Smooth muscle cell (in vitro differentiated cells): ENCODE measurements around the gene P2RX3. TPM values are rescaled to one million over a fixed set of nuclear protein-coding genes. Genes with fewer than 3 reads are reported as not detected.

Source experiments
- DNase-seq: peaks from one replicate; lab custom pipeline; 2025; ENCODE audit not compliant: unreplicated experiment; lab: John Stamatoyannopoulos, UW
- H2AFZ ChIP-seq: fragments of 200-600 bp; sonication (generic); 2 replicates; pipeline ENCODE4 v1.6.0; 2016; ENCODE audit warnings: antibody characterized with exemption, low read depth, mild to moderate bottlenecking
- H3F3A ChIP-seq: fragments of 200-600 bp; sonication (generic); 2 replicates; pipeline ENCODE4 v1.6.0; 2017; ENCODE audit warnings: antibody characterized with exemption, low read depth
- H3K27ac ChIP-seq: fragments of 200-600 bp; sonication (generic); 2 replicates; pipeline ENCODE4 v1.5.1; 2016; ENCODE audit warnings: low read depth, mild to moderate bottlenecking
- H3K27me3 ChIP-seq: fragments of 200-600 bp; sonication (generic); 2 replicates; pipeline ENCODE4 v1.6.1; 2016; ENCODE audit warnings: low read depth, mild to moderate bottlenecking
- H3K36me3 ChIP-seq: fragments of 200-600 bp; sonication (generic); 2 replicates; pipeline ENCODE4 v1.5.1; 2016; ENCODE audit warnings: low read depth
- H3K4me1 ChIP-seq: fragments of 200-600 bp; sonication (generic); 2 replicates; pipeline ENCODE4 v1.5.1; 2016; ENCODE audit warnings: low read depth
- H3K4me2 ChIP-seq: fragments of 200-600 bp; sonication (generic); 2 replicates; pipeline ENCODE4 v1.6.0; 2016; ENCODE audit warnings: mild to moderate bottlenecking
- H3K4me3 ChIP-seq: fragments of 200-600 bp; sonication (generic); 2 replicates; pipeline ENCODE4 v1.5.1; 2016; ENCODE audit warnings: mild to moderate bottlenecking
- H3K79me2 ChIP-seq: fragments of 200-600 bp; sonication (generic); 2 replicates; pipeline ENCODE4 v1.6.0; 2016; ENCODE audit warnings: low read depth, mild to moderate bottlenecking
- H3K9ac ChIP-seq: fragments of 200-600 bp; sonication (generic); 2 replicates; pipeline ENCODE4 v1.6.0; 2016; ENCODE audit warnings: low read depth
- H3K9me3 ChIP-seq: fragments of 200-600 bp; sonication (generic); replicated peaks from 2 replicates; pipeline ENCODE4 v1.5.1; 2016; ENCODE audit warnings: low read depth
- H4K20me1 ChIP-seq: fragments of 200-600 bp; sonication (generic); 2 replicates; pipeline ENCODE4 v1.6.0; 2016; ENCODE audit warnings: low read depth
- CTCF ChIP-seq: fragments of 200-600 bp; sonication (generic); IDR thresholded peaks from 2 replicates; pipeline ENCODE4 v1.5.1; 2017; ENCODE audit warnings: borderline replicate concordance, mild to moderate bottlenecking, antibody characterized with exemption; ENCODE audit not compliant: insufficient read depth, poor library complexity, severe bottlenecking
- WGBS: methylation state at CpG from one replicate; pipeline ENCODE4 v1.1.7; 2016; ENCODE audit warnings: low lambda C conversion rate; 5-methylcytosine and 5-hydroxymethylcytosine counted together
- polyA plus RNA-seq: library from polyadenylated mRNA; unstranded; fragments of >200 nt; fragmentation: Nextera tagmentation; extraction: Ambion mirVana; gene quantifications from 2 replicates; pipeline ENCODE4 v1.2.1, GENCODE V29; 2016
- total RNA-seq: library from RNA; depleted of rRNA; stranded (reverse); fragments of >200 nt; gene quantifications from 2 replicates; pipeline ENCODE4 v1.2.3, GENCODE V29; 2014

P2RX3 gene
- total and polyA plus RNA-seq, 2 experiments from 2014 or later: 0.19 TPM; not detected in 1

GRCh38 chr11:57313788-57314135 lies 24.4 kb upstream of the P2RX3 start:
- no peak for DNase-seq
- no peak overlapping the region for H3K4me2 ChIP-seq
- H3K4me1 ChIP-seq: peaks cover 13% of the 10 kb centered on the region
- peaks cover 56% of the 10 kb centered on the region for H3K79me2 ChIP-seq
- WGBS: 88% methylated on average over 8 of the region's 8 CpGs
- no peaks in the 10 kb centered on the region for H3K9me3 ChIP-seq
- no peaks in the 10 kb centered on the region for H3K27me3 ChIP-seq
- no peaks in the 10 kb centered on the region for H3K36me3 ChIP-seq
- H3F3A ChIP-seq: peaks cover 23% of the 10 kb centered on the region
- no peak overlapping the region for H2AFZ ChIP-seq
- H3K27ac ChIP-seq: no peak overlapping the region
- H3K9ac ChIP-seq: no peak overlapping the region
- TF ChIP-seq CTCF: no peak
- H3K4me3 ChIP-seq: no peak overlapping the region
- peaks cover 93% of the 10 kb centered on the region for H4K20me1 ChIP-seq

GRCh38 chr11:57314221-57314973 lies 23.8 kb upstream of the P2RX3 start:
- H4K20me1 ChIP-seq: peaks cover 93% of the 10 kb centered on the region

GRCh38 chr11:57315491-57315890 lies 22.7 kb upstream of the P2RX3 start:
- H3K79me2 ChIP-seq: peaks cover 55% of the 10 kb centered on the region
- DNase-seq: no peak
- H3K4me3 ChIP-seq: no peak overlapping the region
- H3F3A ChIP-seq: peaks cover 23% of the 10 kb centered on the region
- no peaks in the 10 kb centered on the region for H3K27me3 ChIP-seq
- H3K9me3 ChIP-seq: no peaks in the 10 kb centered on the region
- H3K27ac ChIP-seq: peak overlapping the region; percentile 5
- 68% methylated on average over 7 of the region's 8 CpGs for WGBS
- peaks cover 94% of the 10 kb centered on the region for H4K20me1 ChIP-seq
- no peak overlapping the region for H2AFZ ChIP-seq
- no peak for TF ChIP-seq CTCF
- H3K4me2 ChIP-seq: no peak overlapping the region
- H3K4me1 ChIP-seq: peaks cover 12% of the 10 kb centered on the region
- no peaks in the 10 kb centered on the region for H3K36me3 ChIP-seq
- H3K9ac ChIP-seq: no peak overlapping the region

More at GRCh38 chr11:57314221-57314973, 23.8 kb upstream of the P2RX3 start:
- H2AFZ ChIP-seq: no peak overlapping the region
- H3K27ac ChIP-seq: no peak overlapping the region
- H3K79me2 ChIP-seq: peaks cover 55% of the 10 kb centered on the region
- H3K27me3 ChIP-seq: no peaks in the 10 kb centered on the region
- peaks cover 13% of the 10 kb centered on the region for H3K4me1 ChIP-seq
- no peak for TF ChIP-seq CTCF
- WGBS: 96% methylated on average over 15 of the region's 15 CpGs
- H3K9ac ChIP-seq: no peak overlapping the region
- DNase-seq: no peak
- no peak overlapping the region for H3K4me3 ChIP-seq
- no peaks in the 10 kb centered on the region for H3K9me3 ChIP-seq
- peaks cover 23% of the 10 kb centered on the region for H3F3A ChIP-seq
- H3K36me3 ChIP-seq: no peaks in the 10 kb centered on the region
- H3K4me2 ChIP-seq: no peak overlapping the region

- Histone ChIP-seq H2AFZ (no peak overlapping the region), H3K4me3 (no peak overlapping the region), H3K36me3 (no peaks in the 10 kb centered on the region), H3F3A (peaks cover 23% of the 10 kb centered on the region), H3K9me3 (no peaks in the 10 kb centered on the region), H3K9ac (no peak overlapping the region), H3K4me2 (no peak overlapping the region), H3K27me3 (no peaks in the 10 kb centered on the region), H3K27ac (peak overlapping the region; percentile 5), H3K79me2 (peaks cover 56% of the 10 kb centered on the region), H3K4me1 (peaks cover 8% of the 10 kb centered on the region), H4K20me1 (peaks cover 94% of the 10 kb centered on the region)
- no peak for TF ChIP-seq CTCF
- DNase-seq: no peak
- 81% methylated on average over 3 of the region's 3 CpGs for WGBS
These were observed 22.1 kb upstream of the P2RX3 start for GRCh38 chr11:57316017-57316416.
